ENCODE data around the gene DAB2.

DAB2 gene

DNA sequence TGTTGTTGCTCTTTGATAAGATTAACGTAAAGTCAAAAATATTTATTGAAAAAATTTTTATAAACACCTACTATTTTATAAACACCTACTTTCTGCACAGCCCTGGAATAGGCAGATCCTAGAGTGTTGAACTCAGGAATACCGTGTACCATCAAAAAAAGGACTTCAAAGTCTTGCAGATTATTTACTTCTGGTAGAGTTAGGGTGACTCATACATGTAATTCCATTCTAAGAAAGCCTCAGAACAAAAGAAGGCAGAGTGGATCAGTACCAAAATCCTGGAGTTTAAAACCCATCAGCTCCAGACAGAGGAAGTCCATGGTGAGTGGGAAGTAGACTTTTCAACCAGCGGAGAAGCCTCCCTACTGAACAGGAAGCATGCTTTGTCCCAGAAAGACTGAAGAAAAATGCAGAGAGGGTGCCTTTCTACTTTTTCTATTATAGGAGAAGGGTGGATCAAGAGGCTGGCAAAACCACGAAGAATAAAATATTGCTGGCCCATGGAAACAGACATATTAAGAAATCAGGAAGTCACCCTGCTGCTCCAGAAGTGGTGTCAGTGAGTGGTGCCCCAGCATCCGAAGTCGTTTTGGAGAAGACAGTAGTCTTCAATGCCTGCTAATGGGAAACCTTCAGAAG, 45.1 kb upstream of the DAB2 start:
- H3K79me2 ChIP-seq: no peaks in the 10 kb centered on the region
- H3K27ac ChIP-seq: no peak overlapping the region
- H3K9me3 ChIP-seq (ENCODE audit: control insufficient read depth, low read length): no peaks in the 10 kb centered on the region
- no peaks in the 10 kb centered on the region for H3K36me3 ChIP-seq (ENCODE audit: control insufficient read depth, insufficient read depth, low read length)
- TF ChIP-seq, protein P1, sequence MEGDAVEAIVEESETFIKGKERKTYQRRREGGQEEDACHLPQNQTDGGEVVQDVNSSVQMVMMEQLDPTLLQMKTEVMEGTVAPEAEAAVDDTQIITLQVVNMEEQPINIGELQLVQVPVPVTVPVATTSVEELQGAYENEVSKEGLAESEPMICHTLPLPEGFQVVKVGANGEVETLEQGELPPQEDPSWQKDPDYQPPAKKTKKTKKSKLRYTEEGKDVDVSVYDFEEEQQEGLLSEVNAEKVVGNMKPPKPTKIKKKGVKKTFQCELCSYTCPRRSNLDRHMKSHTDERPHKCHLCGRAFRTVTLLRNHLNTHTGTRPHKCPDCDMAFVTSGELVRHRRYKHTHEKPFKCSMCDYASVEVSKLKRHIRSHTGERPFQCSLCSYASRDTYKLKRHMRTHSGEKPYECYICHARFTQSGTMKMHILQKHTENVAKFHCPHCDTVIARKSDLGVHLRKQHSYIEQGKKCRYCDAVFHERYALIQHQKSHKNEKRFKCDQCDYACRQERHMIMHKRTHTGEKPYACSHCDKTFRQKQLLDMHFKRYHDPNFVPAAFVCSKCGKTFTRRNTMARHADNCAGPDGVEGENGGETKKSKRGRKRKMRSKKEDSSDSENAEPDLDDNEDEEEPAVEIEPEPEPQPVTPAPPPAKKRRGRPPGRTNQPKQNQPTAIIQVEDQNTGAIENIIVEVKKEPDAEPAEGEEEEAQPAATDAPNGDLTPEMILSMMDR (IDR thresholded peaks at IDR 0.05): no peak
- no peak overlapping the region for H3K4me2 ChIP-seq (ENCODE audit: low read length)
- no peaks in the 10 kb centered on the region for H3K4me1 ChIP-seq
- no peaks in the 10 kb centered on the region for H3K27me3 ChIP-seq (ENCODE audit: control insufficient read depth, insufficient read depth, low read length)
- H2AFZ ChIP-seq: no peak overlapping the region
- no peak overlapping the region for H3K9ac ChIP-seq
- H3K4me3 ChIP-seq (ENCODE audit: low read depth, low read length): no peak overlapping the region

DNA sequence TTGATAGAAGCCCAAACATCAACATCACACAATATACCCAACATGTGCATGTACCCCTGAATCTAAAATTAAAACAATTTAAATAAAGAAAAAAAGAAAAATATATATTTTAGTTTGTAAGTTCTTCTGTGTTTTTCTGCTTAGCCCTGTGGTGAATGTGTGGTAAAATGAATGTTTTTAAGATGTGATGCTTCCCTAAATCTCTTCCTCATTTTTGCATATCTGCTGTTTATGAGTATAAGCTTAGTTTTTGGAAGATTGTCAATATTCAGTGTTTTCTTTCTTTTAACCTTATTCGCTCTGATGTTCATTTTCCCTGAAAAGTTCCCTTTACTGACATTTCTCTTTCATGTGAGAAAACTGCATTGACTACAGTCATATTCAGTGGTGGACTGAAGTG, 44.4 kb upstream of the DAB2 start:
- Histone ChIP-seq H2AFZ (no peak overlapping the region), H3K4me1 (no peaks in the 10 kb centered on the region), H3K4me3 (ENCODE audit: low read depth, low read length) (no peak overlapping the region), H3K27me3 (ENCODE audit: control insufficient read depth, insufficient read depth, low read length) (no peaks in the 10 kb centered on the region), H3K36me3 (ENCODE audit: control insufficient read depth, insufficient read depth, low read length) (no peaks in the 10 kb centered on the region), H3K27ac (no peak overlapping the region), H3K9ac (no peak overlapping the region), H3K79me2 (no peaks in the 10 kb centered on the region), H3K9me3 (ENCODE audit: control insufficient read depth, low read length) (no peaks in the 10 kb centered on the region), H3K4me2 (ENCODE audit: low read length) (no peak overlapping the region)
- TF ChIP-seq, protein P1 (IDR thresholded peaks at IDR 0.05): no peak

DNA sequence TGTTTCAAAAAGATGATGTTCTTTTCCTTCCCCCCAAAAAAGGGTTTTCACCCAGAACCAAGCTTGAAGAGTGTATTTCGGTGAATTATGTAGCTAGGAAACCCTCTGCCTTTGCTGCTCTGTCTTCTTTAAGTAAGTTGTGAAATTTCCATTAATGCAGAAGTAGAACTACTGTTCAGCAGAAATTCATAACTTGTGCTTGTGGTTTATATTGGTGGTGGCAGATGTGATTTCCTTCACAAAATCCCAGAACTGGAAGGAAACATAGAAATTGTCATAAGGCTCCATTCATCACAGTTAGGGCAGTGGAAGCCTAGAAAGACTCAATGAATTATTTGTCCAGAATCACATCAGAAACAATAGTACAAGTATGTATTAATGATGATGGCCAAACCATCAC, 42.1 kb upstream of the DAB2 start:
- Histone ChIP-seq H3K9me3 (ENCODE audit: control insufficient read depth, low read length) (no peaks in the 10 kb centered on the region), H3K27me3 (ENCODE audit: control insufficient read depth, insufficient read depth, low read length) (no peaks in the 10 kb centered on the region), H3K36me3 (ENCODE audit: control insufficient read depth, insufficient read depth, low read length) (no peaks in the 10 kb centered on the region), H2AFZ (no peak overlapping the region), H3K4me2 (ENCODE audit: low read length) (no peak overlapping the region), H3K9ac (no peak overlapping the region), H3K79me2 (no peaks in the 10 kb centered on the region), H3K4me1 (no peaks in the 10 kb centered on the region), H3K27ac (no peak overlapping the region), H3K4me3 (ENCODE audit: low read depth, low read length) (no peak overlapping the region)
- TF ChIP-seq, protein P1 (IDR thresholded peaks at IDR 0.05): no peak

DNA sequence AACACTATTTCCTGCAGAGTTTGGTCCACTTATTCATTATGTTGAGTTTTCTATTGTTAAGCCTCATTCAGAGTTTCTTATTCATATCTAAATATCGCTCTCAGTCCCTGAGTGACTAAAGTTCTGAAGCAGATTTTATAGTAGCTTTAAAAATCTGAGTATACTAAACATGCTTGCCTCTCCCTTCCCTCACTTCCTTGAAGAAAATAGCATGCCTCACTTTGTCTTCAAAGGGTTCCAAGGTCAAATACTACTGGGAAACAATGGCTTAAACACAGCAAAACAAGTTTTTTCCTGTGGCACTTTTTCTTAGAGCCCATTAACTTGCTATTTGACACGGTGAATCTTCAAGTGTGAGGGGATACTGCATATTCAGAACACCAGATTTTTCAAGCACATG, 41.1 kb upstream of the DAB2 start:
- H3K4me2 ChIP-seq (ENCODE audit: low read length): no peak overlapping the region
- H3K36me3 ChIP-seq (ENCODE audit: control insufficient read depth, insufficient read depth, low read length): no peaks in the 10 kb centered on the region
- no peak overlapping the region for H3K4me3 ChIP-seq (ENCODE audit: low read depth, low read length)
- TF ChIP-seq, protein P1 (IDR thresholded peaks at IDR 0.05): no peak
- no peak overlapping the region for H3K27ac ChIP-seq
- no peak overlapping the region for H3K9ac ChIP-seq
- no peaks in the 10 kb centered on the region for H3K27me3 ChIP-seq (ENCODE audit: control insufficient read depth, insufficient read depth, low read length)
- H3K9me3 ChIP-seq (ENCODE audit: control insufficient read depth, low read length): no peaks in the 10 kb centered on the region
- no peaks in the 10 kb centered on the region for H3K79me2 ChIP-seq
- H2AFZ ChIP-seq: no peak overlapping the region
- no peaks in the 10 kb centered on the region for H3K4me1 ChIP-seq

DNA sequence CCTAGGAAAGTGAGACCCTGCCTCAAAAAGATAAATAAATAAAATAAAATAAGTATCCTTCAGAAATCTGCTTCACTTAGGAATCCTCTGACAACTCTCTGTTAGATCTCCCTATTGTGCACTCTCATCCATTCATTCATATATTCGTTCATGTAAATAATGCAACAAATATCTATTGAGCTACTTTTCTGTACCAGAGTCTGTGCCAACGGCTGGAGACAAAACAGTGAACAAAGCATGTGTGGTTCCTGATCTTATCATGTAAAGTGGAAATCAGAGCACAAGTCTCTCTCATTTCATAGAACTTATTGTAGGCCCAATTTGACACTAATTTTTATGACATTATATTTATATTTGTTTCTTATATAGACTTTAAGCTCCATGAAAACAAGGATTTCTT, 40.3 kb upstream of the DAB2 start:
- Histone ChIP-seq H3K36me3 (ENCODE audit: control insufficient read depth, insufficient read depth, low read length) (no peaks in the 10 kb centered on the region), H3K27me3 (ENCODE audit: control insufficient read depth, insufficient read depth, low read length) (no peaks in the 10 kb centered on the region), H3K4me2 (ENCODE audit: low read length) (no peak overlapping the region), H3K4me3 (ENCODE audit: low read depth, low read length) (no peak overlapping the region), H3K4me1 (no peaks in the 10 kb centered on the region), H3K9me3 (ENCODE audit: control insufficient read depth, low read length) (no peaks in the 10 kb centered on the region), H2AFZ (no peak overlapping the region), H3K27ac (no peak overlapping the region), H3K79me2 (no peaks in the 10 kb centered on the region), H3K9ac (no peak overlapping the region)
- TF ChIP-seq, protein P1 (IDR thresholded peaks at IDR 0.05): no peak
